ENCODE data around the gene RBL1. TPM values are rescaled to one million over a fixed set of nuclear protein-coding genes. Genes with fewer than 3 reads are reported as not detected.
"Not testable (repeated sequence)": the region's sequence is repeated elsewhere in the genome, so short reads cannot be mapped to it uniquely, and the experiment has no call there.

The RBL1 gene
- total RNA-seq, 1 donor from 2014 or later = 7.6 TPM

GRCh38 chr20:36967636-36968035 lies 128.2 kb downstream of the RBL1 start:
- peaks cover 15% of the 10 kb centered on the region for H3K4me1 ChIP-seq
- no peak for TF ChIP-seq CTCF (IDR thresholded peaks at IDR 0.05)

GRCh38 chr20:36966965-36967364 lies 128.8 kb downstream of the RBL1 start:
- intact Hi-C loops (cut with DNase I); ATAC-seq; H3K9me3 ChIP-seq; H3K4me3 ChIP-seq; DNase-seq; H3K27ac ChIP-seq; H3K27me3 ChIP-seq (ENCODE audit: low read depth); H3K36me3 ChIP-seq: not testable (repeated sequence)
- peaks cover 15% of the 10 kb centered on the region for H3K4me1 ChIP-seq

More at GRCh38 chr20:36967636-36968035, 128.2 kb downstream of the RBL1 start:
- no peaks in the 10 kb centered on the region for H3K36me3 ChIP-seq
- intact Hi-C loops (cut with DNase I) = no loop called here
- ATAC-seq (no peak), DNase-seq (no peak)
- no peaks in the 10 kb centered on the region for H3K9me3 ChIP-seq
- H3K27me3 ChIP-seq (ENCODE audit: low read depth) = no peaks in the 10 kb centered on the region
- H3K27ac ChIP-seq = no peak overlapping the region
- H3K4me3 ChIP-seq = no peak overlapping the region

- intact Hi-C loops (cut with DNase I); H3K9me3 ChIP-seq; H3K4me1 ChIP-seq; DNase-seq; H3K27me3 ChIP-seq (ENCODE audit: low read depth); ATAC-seq; H3K4me3 ChIP-seq; H3K36me3 ChIP-seq; H3K27ac ChIP-seq: not testable (repeated sequence)
Measured at GRCh38 chr20:36962354-36962941, 133.3 kb downstream of the RBL1 start.

GRCh38 chr20:36959242-36959641 lies 136.6 kb downstream of the RBL1 start:
- DNase-seq (no peak), ATAC-seq (no peak)
- no peak for TF ChIP-seq CTCF (IDR thresholded peaks at IDR 0.05)

GRCh38 chr20:36957875-36958667 lies 137.7 kb downstream of the RBL1 start:
- DNase-seq (no peak), ATAC-seq (peak; percentile 81 to 90)
- no peak for TF ChIP-seq CTCF (IDR thresholded peaks at IDR 0.05)

More at GRCh38 chr20:36959242-36959641, 136.6 kb downstream of the RBL1 start:
- intact Hi-C loops (cut with DNase I) = no loop called here
- H3K4me1 ChIP-seq = peaks cover 29% of the 10 kb centered on the region
- H3K36me3 ChIP-seq = no peaks in the 10 kb centered on the region
- no peak overlapping the region for H3K27ac ChIP-seq
- no peaks in the 10 kb centered on the region for H3K27me3 ChIP-seq (ENCODE audit: low read depth)
- no peaks in the 10 kb centered on the region for H3K9me3 ChIP-seq
- no peak overlapping the region for H3K4me3 ChIP-seq

GRCh38 chr20:36956674-36957073 lies 139.1 kb downstream of the RBL1 start:
- no peak for DNase-seq
- Histone ChIP-seq H3K27ac (peak overlapping the region; percentile 31), H3K9me3 (no peaks in the 10 kb centered on the region), H3K4me1 (peaks cover 43% of the 10 kb centered on the region), H3K27me3 (ENCODE audit: low read depth) (no peaks in the 10 kb centered on the region), H3K4me3 (no peak overlapping the region), H3K36me3 (no peaks in the 10 kb centered on the region)
- no peak for ATAC-seq
- no peak for TF ChIP-seq CTCF (IDR thresholded peaks at IDR 0.05)
- intact Hi-C loops (cut with DNase I) = no loop called here

More at GRCh38 chr20:36957875-36958667, 137.7 kb downstream of the RBL1 start:
- Histone ChIP-seq H3K27me3 (ENCODE audit: low read depth) (no peaks in the 10 kb centered on the region), H3K9me3 (no peaks in the 10 kb centered on the region), H3K4me3 (no peak overlapping the region), H3K4me1 (peaks cover 37% of the 10 kb centered on the region), H3K36me3 (no peaks in the 10 kb centered on the region), H3K27ac (peak overlapping the region; percentile 54)
- intact Hi-C loops (cut with DNase I) = no loop called here
